ENCODE results near the gene ZSCAN23.
A peak's percentile ranks its signal among the peaks of the same experiment; 100 is the strongest.

The ZSCAN23 gene

GRCh38 chr6:28383235-28384142 lies 59.8 kb downstream of the ZSCAN23 start:
- peak in 2 of 3 donors; percentile 8 to 16 for DNase-seq (ENCODE audit: low read depth in 2 of 3, low spot score in 1 of 3)
